GM10248 (cell line): ENCODE results near the gene KDM5B.
"Not testable (repeated sequence)": the region's sequence is repeated elsewhere in the genome, so short reads cannot be mapped to it uniquely, and the experiment has no call there.

Experiments used
- CTCF ChIA-PET: fragments of 300-600 bp; sonication (Branson Sonifier 250); formaldehyde crosslinking; extraction: SDS; loops from one replicate; lab custom pipeline; 2021; ENCODE audit warnings: antibody characterized with exemption; lab: Yijun Ruan, JAX
- POLR2A ChIA-PET: fragments of 350-650 bp; sonication (Branson Sonifier 250); formaldehyde crosslinking; extraction: SDS; loops from one replicate; lab custom pipeline; 2020; ENCODE audit warnings: antibody characterized with exemption; lab: Yijun Ruan, JAX
- DNase-seq: peaks from one replicate; pipeline ENCODE4 v3.0.0; 2012; ENCODE audit errors: extremely low spot score
- CTCF ChIP-seq: IDR thresholded peaks from 2 replicates; pipeline ENCODE4 v1.5.1; 2012; ENCODE audit warnings: mild to moderate bottlenecking, low read depth; ENCODE audit errors: extremely low read depth, missing control alignments, control extremely low read depth

The KDM5B gene

GRCh38 chr1:202798260-202798659 lies 10.0 kb downstream of the KDM5B start:
- ChIA-PET CTCF (interaction anchor here (0.6 to 1.0 kb wide), 2 partner anchors 16 to 608 kb away, joined by 3 read pairs; no protein-coding TSS in a partner anchor), POLR2A (no interaction called here)
- TF ChIP-seq CTCF, result no peak
- DNase-seq, result no peak

GRCh38 chr1:202796670-202797069 lies 11.6 kb downstream of the KDM5B start:
- CTCF ChIA-PET, result interaction anchor here (1.3 to 2.2 kb wide), 3 partner anchors 9 to 16 kb away, joined by 4 to 12 read pairs (median 7); no protein-coding TSS in a partner anchor
- DNase-seq, result no peak
- no peak for TF ChIP-seq CTCF
- POLR2A ChIA-PET, result interaction anchor here (0.9 to 1.0 kb wide), 2 partner anchors 12 to 19 kb away, joined by 3 read pairs; partner anchors contain the start of gene KDM5B

GRCh38 chr1:202794931-202795330 lies 13.3 kb downstream of the KDM5B start:
- CTCF ChIA-PET, result interaction anchor here (2.2 kb wide), 1 partner anchor 14 kb away, joined by 12 read pairs; no protein-coding TSS in a partner anchor
- POLR2A ChIA-PET, DNase-seq: not testable (repeated sequence)

GRCh38 chr1:202794051-202794740 lies 14.0 kb downstream of the KDM5B start:
- CTCF ChIA-PET, result interaction anchor here (0.8 kb wide), 1 partner anchor 16 kb away, joined by 3 read pairs; no protein-coding TSS in a partner anchor
- DNase-seq, result no peak
- no peak for TF ChIP-seq CTCF
- POLR2A ChIA-PET, result no interaction called here

GRCh38 chr1:202791077-202791747 lies 17.0 kb downstream of the KDM5B start:
- ChIA-PET POLR2A (no interaction called here), CTCF (interaction anchor here (1.1 to 3.2 kb wide), 4 partner anchors 9 to 61 kb away, joined by 3 to 16 read pairs (median 9); no protein-coding TSS in a partner anchor)
- TF ChIP-seq CTCF, result no peak
- DNase-seq, result no peak

GRCh38 chr1:202788800-202789199 lies 19.4 kb downstream of the KDM5B start:
- ChIA-PET POLR2A (no interaction called here), CTCF (interaction anchor here (1.5 to 2.2 kb wide), 2 partner anchors 7 to 12 kb away, joined by 3 to 7 read pairs; no protein-coding TSS in a partner anchor)
- TF ChIP-seq CTCF, result no peak
- no peak for DNase-seq
